ENCODE measurements around the gene DNAJC13.
"Not testable (repeated sequence)": the region's sequence is repeated elsewhere in the genome, so short reads cannot be mapped to it uniquely, and the experiment has no call there.

The DNAJC13 gene

GRCh38 chr3:132549169-132549568, 131.9 kb downstream of the DNAJC13 start:
- no peak for DNase-seq (ENCODE audit: low spot score)

- peak; percentile 64 for DNase-seq (ENCODE audit: low spot score)
Measured at GRCh38 chr3:132549890-132550578, 132.7 kb downstream of the DNAJC13 start.

GRCh38 chr3:132550579-132551305, 133.4 kb downstream of the DNAJC13 start:
- no peak for DNase-seq (ENCODE audit: low spot score)

- DNase-seq (ENCODE audit: low spot score), result no peak
Measured at GRCh38 chr3:132553826-132554225, 136.5 kb downstream of the DNAJC13 start.

GRCh38 chr3:132554437-132554836, 137.1 kb downstream of the DNAJC13 start:
- DNase-seq (ENCODE audit: low spot score), result peak; percentile 19

- DNase-seq (ENCODE audit: low spot score), result no peak
Measured at GRCh38 chr3:132555306-132556035, 138.2 kb downstream of the DNAJC13 start.

- not testable (repeated sequence) for DNase-seq (ENCODE audit: low spot score)
Measured at GRCh38 chr3:132556036-132556386, 138.7 kb downstream of the DNAJC13 start.

- no peak for DNase-seq (ENCODE audit: low spot score)
Measured at GRCh38 chr3:132556508-132557159, 139.3 kb downstream of the DNAJC13 start.

- DNase-seq (ENCODE audit: low spot score), result no peak
Measured at GRCh38 chr3:132561003-132561402, 143.7 kb downstream of the DNAJC13 start.

GRCh38 chr3:132563420-132564069, 146.2 kb downstream of the DNAJC13 start:
- DNase-seq (ENCODE audit: low spot score), result peak; percentile 37

- no peak for DNase-seq (ENCODE audit: low spot score)
Measured at GRCh38 chr3:132564070-132564465, 146.8 kb downstream of the DNAJC13 start.

GRCh38 chr3:132568422-132568821, 151.1 kb downstream of the DNAJC13 start:
- no peak for DNase-seq (ENCODE audit: low spot score)

- DNase-seq (ENCODE audit: low spot score), result no peak
Measured at GRCh38 chr3:132569153-132569552, 151.9 kb downstream of the DNAJC13 start.

- peak; percentile 20 for DNase-seq (ENCODE audit: low spot score)
Measured at GRCh38 chr3:132569580-132569979, 152.3 kb downstream of the DNAJC13 start.

- DNase-seq (ENCODE audit: low spot score), result no peak
Measured at GRCh38 chr3:132570016-132570415, 152.7 kb downstream of the DNAJC13 start.

- peak; percentile 42 for DNase-seq (ENCODE audit: low spot score)
Measured at GRCh38 chr3:132573797-132574211, 156.5 kb downstream of the DNAJC13 start.

GRCh38 chr3:132587401-132587800, 170.1 kb downstream of the DNAJC13 start:
- no peak for DNase-seq (ENCODE audit: low spot score)

Measured in GM03348 (cell line).